Neural cell (in vitro differentiated cells): ENCODE measurements around the gene NKAIN4. TPM values are rescaled to one million over a fixed set of nuclear protein-coding genes. Genes with fewer than 3 reads are reported as not detected.

Source experiments
- H2AFZ ChIP-seq: fragments of 200-600, 300-800 bp; sonication (generic), shearing (Covaris generic); 2 replicates; pipeline ENCODE4 v1.6.0; 2014; ENCODE audit warnings: low read depth, mild to moderate bottlenecking, antibody characterized with exemption, low read length, moderate library complexity
- H3F3A ChIP-seq: fragments of 200-600 bp; shearing (Covaris generic); 2 replicates; pipeline ENCODE4 v1.6.1; 2016; ENCODE audit warnings: mild to moderate bottlenecking, moderate library complexity, mixed read lengths, antibody characterized with exemption, low read length; ENCODE audit not compliant: insufficient read depth, poor library complexity, severe bottlenecking
- H3K27ac ChIP-seq: fragments of 200-600, 300-800 bp; sonication (generic), shearing (Covaris generic); 2 replicates; pipeline ENCODE4 v1.5.1; 2014; ENCODE audit warnings: mild to moderate bottlenecking, low read length, moderate library complexity
- H3K27me3 ChIP-seq: fragments of 300-800, 200-600 bp; sonication (generic), shearing (Covaris generic); 2 replicates; pipeline ENCODE4 v1.6.0; 2014; ENCODE audit warnings: mild to moderate bottlenecking, low read depth, low read length, moderate library complexity; ENCODE audit not compliant: insufficient read depth
- H3K36me3 ChIP-seq: fragments of 300-800, 200-600 bp; sonication (generic), shearing (Covaris generic); 2 replicates; pipeline ENCODE4 v1.5.1; 2014; ENCODE audit warnings: mild to moderate bottlenecking, antibody characterized with exemption, low read length, moderate library complexity; ENCODE audit not compliant: insufficient read depth
- H3K4me2 ChIP-seq: fragments of 300-800, 200-600 bp; sonication (generic), shearing (Covaris generic); 2 replicates; pipeline ENCODE4 v1.6.0; 2014; ENCODE audit warnings: mild to moderate bottlenecking, low read length
- H3K4me3 ChIP-seq: fragments of 300-800, 200-600 bp; sonication (generic), shearing (Covaris generic); 2 replicates; pipeline ENCODE4 v1.5.1; 2014; ENCODE audit warnings: mild to moderate bottlenecking, low read length, moderate library complexity
- H3K79me2 ChIP-seq: fragments of 200-600 bp; shearing (Covaris generic); replicated peaks from 2 replicates; pipeline ENCODE4 v1.6.0; 2014; ENCODE audit warnings: mild to moderate bottlenecking, low read length, moderate library complexity; ENCODE audit not compliant: insufficient read depth
- H3K9ac ChIP-seq: fragments of 300-800, 200-600 bp; sonication (generic), shearing (Covaris generic); 2 replicates; pipeline ENCODE4 v1.6.1; 2016; ENCODE audit warnings: mild to moderate bottlenecking, low read length, mixed read lengths
- H3K9me2 ChIP-seq: fragments of 200-600 bp; shearing (Covaris generic); 2 replicates; pipeline ENCODE4 v1.6.1; 2016; ENCODE audit warnings: mild to moderate bottlenecking, low read length, mixed read lengths; ENCODE audit not compliant: insufficient read depth
- H3K9me3 ChIP-seq: fragments of 200-600, 300-800 bp; sonication (generic), shearing (Covaris generic); 2 replicates; pipeline ENCODE4 v1.6.1; 2016; ENCODE audit warnings: mild to moderate bottlenecking, mixed run types, low read length, moderate library complexity, mixed read lengths
- H4K20me1 ChIP-seq: fragments of 200-600 bp; shearing (Covaris generic); 2 replicates; pipeline ENCODE4 v1.6.1; 2016; ENCODE audit warnings: mild to moderate bottlenecking, mixed run types; ENCODE audit not compliant: insufficient read depth
- CTCF ChIP-seq: fragments of 450-650 bp; IDR thresholded peaks from 2 replicates; pipeline ENCODE4 v1.5.1; 2014; ENCODE audit warnings: antibody characterized with exemption, mild to moderate bottlenecking, moderate library complexity; ENCODE audit not compliant: poor library complexity, severe bottlenecking
- MXI1 ChIP-seq: fragments of 450-650 bp; conservative IDR thresholded peaks from 2 replicates; pipeline ENCODE4 v1.6.1; 2014; ENCODE audit warnings: antibody characterized with exemption, mild to moderate bottlenecking; ENCODE audit not compliant: poor library complexity, severe bottlenecking
- RAD21 ChIP-seq: fragments of 450-650 bp; conservative IDR thresholded peaks from 2 replicates; pipeline ENCODE4 v1.6.1; 2014; ENCODE audit warnings: antibody characterized with exemption, mild to moderate bottlenecking, moderate library complexity
- TAF1 ChIP-seq: IDR thresholded peaks from 2 replicates; pipeline ENCODE4 v1.6.1; 2012; ENCODE audit warnings: low read depth
- polyA plus RNA-seq: library from polyadenylated mRNA; depleted of rRNA; stranded (reverse); fragments of >200 nt; gene quantifications from 2 replicates; pipeline ENCODE4 v1.2.3, GENCODE V29; 2014
- TF ChIP-seq, protein P1 (sequence below): IDR thresholded peaks from 2 replicates; pipeline ENCODE4 v1.6.1; 2012; ENCODE audit warnings: borderline replicate concordance

NKAIN4 gene
- polyA plus RNA-seq, 1 donor from 2014 or later, result 11.2 TPM

- TF ChIP-seq MXI1, result no peak
- no peak for TF ChIP-seq TAF1
- TF ChIP-seq, protein P1, sequence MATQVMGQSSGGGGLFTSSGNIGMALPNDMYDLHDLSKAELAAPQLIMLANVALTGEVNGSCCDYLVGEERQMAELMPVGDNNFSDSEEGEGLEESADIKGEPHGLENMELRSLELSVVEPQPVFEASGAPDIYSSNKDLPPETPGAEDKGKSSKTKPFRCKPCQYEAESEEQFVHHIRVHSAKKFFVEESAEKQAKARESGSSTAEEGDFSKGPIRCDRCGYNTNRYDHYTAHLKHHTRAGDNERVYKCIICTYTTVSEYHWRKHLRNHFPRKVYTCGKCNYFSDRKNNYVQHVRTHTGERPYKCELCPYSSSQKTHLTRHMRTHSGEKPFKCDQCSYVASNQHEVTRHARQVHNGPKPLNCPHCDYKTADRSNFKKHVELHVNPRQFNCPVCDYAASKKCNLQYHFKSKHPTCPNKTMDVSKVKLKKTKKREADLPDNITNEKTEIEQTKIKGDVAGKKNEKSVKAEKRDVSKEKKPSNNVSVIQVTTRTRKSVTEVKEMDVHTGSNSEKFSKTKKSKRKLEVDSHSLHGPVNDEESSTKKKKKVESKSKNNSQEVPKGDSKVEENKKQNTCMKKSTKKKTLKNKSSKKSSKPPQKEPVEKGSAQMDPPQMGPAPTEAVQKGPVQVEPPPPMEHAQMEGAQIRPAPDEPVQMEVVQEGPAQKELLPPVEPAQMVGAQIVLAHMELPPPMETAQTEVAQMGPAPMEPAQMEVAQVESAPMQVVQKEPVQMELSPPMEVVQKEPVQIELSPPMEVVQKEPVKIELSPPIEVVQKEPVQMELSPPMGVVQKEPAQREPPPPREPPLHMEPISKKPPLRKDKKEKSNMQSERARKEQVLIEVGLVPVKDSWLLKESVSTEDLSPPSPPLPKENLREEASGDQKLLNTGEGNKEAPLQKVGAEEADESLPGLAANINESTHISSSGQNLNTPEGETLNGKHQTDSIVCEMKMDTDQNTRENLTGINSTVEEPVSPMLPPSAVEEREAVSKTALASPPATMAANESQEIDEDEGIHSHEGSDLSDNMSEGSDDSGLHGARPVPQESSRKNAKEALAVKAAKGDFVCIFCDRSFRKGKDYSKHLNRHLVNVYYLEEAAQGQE, result no peak
- no peak for TF ChIP-seq CTCF
- H3K27me3 ChIP-seq, result no peaks in the 10 kb centered on the region
- no peaks in the 10 kb centered on the region for H3F3A ChIP-seq
- H3K9me2 ChIP-seq, result no peaks in the 10 kb centered on the region
- no peaks in the 10 kb centered on the region for H3K79me2 ChIP-seq
- no peak overlapping the region for H3K4me3 ChIP-seq
- no peaks in the 10 kb centered on the region for H3K9me3 ChIP-seq
- no peaks in the 10 kb centered on the region for H3K36me3 ChIP-seq
- no peak overlapping the region for H2AFZ ChIP-seq
- no peak overlapping the region for H3K27ac ChIP-seq
- H3K4me2 ChIP-seq, result no peak overlapping the region
- H3K9ac ChIP-seq, result no peak overlapping the region
- no peaks in the 10 kb centered on the region for H4K20me1 ChIP-seq
These were observed 28.0 kb downstream of the NKAIN4 start for GRCh38 chr20:63226042-63226943.

- H2AFZ ChIP-seq, result no peak overlapping the region
- no peak overlapping the region for H3K9ac ChIP-seq
- H3K9me2 ChIP-seq, result no peaks in the 10 kb centered on the region
- no peak overlapping the region for H3K27ac ChIP-seq
- no peak overlapping the region for H3K4me3 ChIP-seq
- TF ChIP-seq RAD21, result no peak
- TF ChIP-seq CTCF, result no peak
- no peaks in the 10 kb centered on the region for H3K27me3 ChIP-seq
- no peak overlapping the region for H3K4me2 ChIP-seq
- no peaks in the 10 kb centered on the region for H3F3A ChIP-seq
- H3K9me3 ChIP-seq, result no peaks in the 10 kb centered on the region
- no peaks in the 10 kb centered on the region for H4K20me1 ChIP-seq
- no peaks in the 10 kb centered on the region for H3K36me3 ChIP-seq
- no peaks in the 10 kb centered on the region for H3K79me2 ChIP-seq
These were observed 29.2 kb downstream of the NKAIN4 start for GRCh38 chr20:63225082-63225454.
